ENCODE data around the gene REPIN1.

The REPIN1 gene

GRCh38 chr7:150332852-150333635, 35.6 kb upstream of the REPIN1 start:
- no peak overlapping the region for H3K27ac ChIP-seq
- TF ChIP-seq CTCF (conservative IDR thresholded peaks at IDR 0.05) = no peak

GRCh38 chr7:150333659-150334058, 35.0 kb upstream of the REPIN1 start:
- TF ChIP-seq CTCF (conservative IDR thresholded peaks at IDR 0.05) = no peak
- no peak overlapping the region for H3K27ac ChIP-seq

- H3K27ac ChIP-seq = no peak overlapping the region
- TF ChIP-seq CTCF (conservative IDR thresholded peaks at IDR 0.05) = no peak
Observed at GRCh38 chr7:150334108-150334507, 34.5 kb upstream of the REPIN1 start.

GRCh38 chr7:150335108-150335773, 33.4 kb upstream of the REPIN1 start:
- 0 out of 2 replicates have a peak overlapping the region, but pooled peaks have one; percentile 1 for H3K27ac ChIP-seq

GRCh38 chr7:150335774-150336112, 32.9 kb upstream of the REPIN1 start:
- H3K27ac ChIP-seq = no peak overlapping the region
- no peak for TF ChIP-seq CTCF (conservative IDR thresholded peaks at IDR 0.05)

More at GRCh38 chr7:150335108-150335773, 33.4 kb upstream of the REPIN1 start:
- no peak for TF ChIP-seq CTCF (conservative IDR thresholded peaks at IDR 0.05)

GRCh38 chr7:150336746-150337145, 31.9 kb upstream of the REPIN1 start:
- H3K27ac ChIP-seq = no peak overlapping the region
- TF ChIP-seq CTCF (conservative IDR thresholded peaks at IDR 0.05) = no peak

GRCh38 chr7:150337179-150337578, 31.4 kb upstream of the REPIN1 start:
- no peak overlapping the region for H3K27ac ChIP-seq
- no peak for TF ChIP-seq CTCF (conservative IDR thresholded peaks at IDR 0.05)

Data from VCaP (cell line).